K562 (cell line): ENCODE data around the gene SDR42E2. TPM values are rescaled to one million over a fixed set of nuclear protein-coding genes. Genes with fewer than 3 reads are reported as not detected.

Experiments used
- ATAC-seq: fragments of 200-7000 bp; cut with Tn5 transposase; 3 replicates; pipeline ENCODE4 v1.9.1; 2020; ENCODE audit warnings: moderate library complexity
- BruUV-seq: library from RNA; stranded (reverse); fragments of 400-500 nt; replicated peaks from 2 replicates; lab custom pipeline; 2021; lab: Mats Ljungman, UMichigan
- CTCF ChIA-PET: fragments of 300-600 bp; formaldehyde crosslinking; extraction: SDS; loops from one replicate; lab custom pipeline; 2021; ENCODE audit warnings: low intra/inter-chr PET ratio; lab: Yijun Ruan, JAX
- POLR2A ChIA-PET: fragments of 300-600, 350-650 bp; sonication (Branson Sonifier 250); formaldehyde crosslinking; extraction: SDS; loops from one replicate; lab custom pipeline; 2021; ENCODE audit warnings: antibody characterized with exemption, inconsistent platforms; lab: Yijun Ruan, JAX
- DNase-seq, 4 experiments: peaks; one replicate each; pipeline versions ENCODE4 v3.0.0 to v3.0.0-alpha.2; 2011 to 2018; ENCODE audit warnings: low spot score in 3 of 4, mixed read lengths in 3 of 4; ENCODE audit errors: extremely low read depth in 1 of 4
- FAIRE-seq: peaks from 2 replicates; lab custom pipeline; 2011; peaks lifted over from hg19 to GRCh38; lab: Jason Lieb, UNC
- H2AFZ ChIP-seq: 2 replicates; pipeline ENCODE4 v1.6.0; 2011; ENCODE audit warnings: low read depth, low read length, control low read depth, inconsistent platforms
- H3K27ac ChIP-seq: fragments of 200-600 bp; 3 replicates; pipeline ENCODE4 v1.8.0; 2011; ENCODE audit warnings: low read depth, mild to moderate bottlenecking, control low read depth, inconsistent platforms, low read length, moderate library complexity, mixed read lengths; ENCODE audit errors: extremely low read depth
- H3K27me3 ChIP-seq, 2 experiments: fragments of 300-600 bp in 1 of 2; 2 replicates in 1 of 2; 3 replicates in 1 of 2; pipeline versions ENCODE4 v1.6.0 to v1.8.0; 2011; ENCODE audit warnings: inconsistent platforms in 2 of 2, low read length in 2 of 2, mild to moderate bottlenecking in 1 of 2, mixed read lengths in 1 of 2, moderate library complexity in 1 of 2; ENCODE audit not compliant: control insufficient read depth in 2 of 2, insufficient read depth in 2 of 2
- H3K36me3 ChIP-seq: fragments of 300-600 bp; 3 replicates; pipeline ENCODE4 v1.8.0; 2011; ENCODE audit warnings: mild to moderate bottlenecking, low read length, inconsistent platforms; ENCODE audit not compliant: control insufficient read depth, insufficient read depth
- H3K4me1 ChIP-seq, 2 experiments: fragments of 200-600 bp in 1 of 2; replicated peaks in 1 of 2; 2 replicates in 1 of 2; 3 replicates in 1 of 2; pipeline versions ENCODE4 v1.5.1 to v1.8.0; 2011; ENCODE audit warnings: inconsistent platforms in 2 of 2, low read length in 2 of 2, mild to moderate bottlenecking in 1 of 2, mixed read lengths in 1 of 2, moderate library complexity in 1 of 2; ENCODE audit not compliant: control insufficient read depth in 2 of 2, insufficient read depth in 2 of 2
- H3K4me2 ChIP-seq: 2 replicates; pipeline ENCODE4 v1.6.1; 2011; ENCODE audit warnings: low read length, control low read depth, inconsistent platforms, mixed read lengths; ENCODE audit not compliant: insufficient read depth
- H3K4me3 ChIP-seq: fragments of 200-600 bp; sonication (generic), shearing (Covaris generic); 2 replicates; pipeline ENCODE4 v1.5.1; 2016; ENCODE audit warnings: control low read depth, inconsistent platforms
- H3K79me2 ChIP-seq: fragments of 200-600 bp; 3 replicates; pipeline ENCODE4 v1.8.0; 2011; ENCODE audit warnings: low read length, inconsistent platforms; ENCODE audit not compliant: control insufficient read depth, insufficient read depth
- H3K9ac ChIP-seq, 2 experiments: 2 replicates each; pipeline versions ENCODE4 v1.6.0 to v1.6.1; 2011; ENCODE audit warnings: low read depth in 2 of 2, low read length in 2 of 2, control low read depth in 1 of 2, inconsistent platforms in 1 of 2, mild to moderate bottlenecking in 1 of 2, mixed read lengths in 1 of 2; ENCODE audit not compliant: insufficient read depth in 1 of 2
- H3K9me1 ChIP-seq: one replicate; pipeline ENCODE4 v1.6.0; 2011; ENCODE audit warnings: inconsistent platforms, mild to moderate bottlenecking, low read length, moderate library complexity; ENCODE audit not compliant: control insufficient read depth, insufficient read depth
- H3K9me3 ChIP-seq: replicated peaks from 2 replicates; pipeline ENCODE4 v1.5.1; 2011; ENCODE audit warnings: low read depth, low read length, inconsistent platforms; ENCODE audit not compliant: control insufficient read depth, insufficient read depth
- H4K20me1 ChIP-seq: replicated peaks from 2 replicates; pipeline ENCODE4 v1.6.1; 2011; ENCODE audit warnings: low read length, inconsistent platforms, mixed read lengths; ENCODE audit not compliant: control insufficient read depth, insufficient read depth
- CBFA2T2 ChIP-seq: fragments of 450-650 bp; conservative IDR thresholded peaks from 2 replicates; pipeline ENCODE4 v1.6.1; 2017; ENCODE audit warnings: mild to moderate bottlenecking
- PRDM10 ChIP-seq: fragments of 450-650 bp; IDR thresholded peaks from 2 replicates; pipeline ENCODE4 v1.6.1; 2018; ENCODE audit not compliant: partially characterized antibody
- SIX5 ChIP-seq, 2 experiments: IDR thresholded peaks; 2 replicates each; pipeline ENCODE4 v1.6.1; 2011; ENCODE audit warnings: low read length in 2 of 2, borderline replicate concordance in 1 of 2, low read depth in 1 of 2, mild to moderate bottlenecking in 1 of 2, moderate library complexity in 1 of 2; ENCODE audit not compliant: insufficient read depth in 1 of 2
- SNRNP70 ChIP-seq: fragments of 200-400 bp; formaldehyde crosslinking; optimal IDR thresholded peaks from 2 replicates; pipeline ENCODE3; 2017; ENCODE audit warnings: low read depth, low read length
- TAF9B ChIP-seq: fragments of 450-650 bp; IDR thresholded peaks from 2 replicates; pipeline ENCODE4 v1.6.1; 2018; ENCODE audit warnings: mild to moderate bottlenecking; ENCODE audit not compliant: partially characterized antibody
- TARDBP ChIP-seq: fragments of 450-650 bp; IDR thresholded peaks from 2 replicates; pipeline ENCODE4 v1.6.1; 2016
- TRIM28 ChIP-seq: fragments of 450-650 bp; IDR thresholded peaks from 2 replicates; pipeline ENCODE4 v1.6.1; 2017
- VEZF1 ChIP-seq: fragments of 200-800 bp; sonication (Bioruptor generic); IDR thresholded peaks from 2 replicates; pipeline ENCODE4 v1.6.1; 2017; ENCODE audit warnings: missing genetic modification characterization, missing compliant biosample characterization
- YBX1 ChIP-seq: fragments of 450-650 bp; IDR thresholded peaks from 2 replicates; pipeline ENCODE4 v1.7.1; 2016; ENCODE audit warnings: mild to moderate bottlenecking
- ZC3H4 ChIP-seq: sonication (generic); formaldehyde crosslinking; IDR thresholded peaks from 2 replicates; pipeline ENCODE4 v1.9.0; 2021; ENCODE audit warnings: missing genetic modification reagents, borderline replicate concordance
- ZNF121 ChIP-seq: sonication (generic); formaldehyde crosslinking; conservative IDR thresholded peaks from 2 replicates; pipeline ENCODE4 v1.8.0; 2022; ENCODE audit warnings: missing genetic modification reagents
- ZNF165 ChIP-seq: fragments of 250-450 bp; sonication (Bioruptor Pico); IDR thresholded peaks from 2 replicates; pipeline ENCODE4 v1.4.0; 2020; ENCODE audit warnings: borderline replicate concordance
- ZNF778 ChIP-seq: fragments of 450-650 bp; formaldehyde crosslinking; IDR thresholded peaks from 2 replicates; pipeline ENCODE4 v1.4.0; 2020; ENCODE audit warnings: mild to moderate bottlenecking, moderate library complexity
- WGBS: fragments of 100-300 bp; shearing (Covaris generic); methylation state at CpG from one replicate; pipeline ENCODE4 v1.1.6; 2016; ENCODE audit warnings: low coverage, mixed read lengths; ENCODE audit not compliant: insufficient coverage; ENCODE audit errors: missing lambda C conversion rate; 5-methylcytosine and 5-hydroxymethylcytosine counted together
- in situ Hi-C: fragments of 300-500 bp; cut with MboI; formaldehyde crosslinking; loops from 4 replicates; pipeline ENCODE4 v1.15.0; 2018; ENCODE audit warnings: inconsistent platforms, mixed read lengths
- intact Hi-C: fragments of 100-400 bp; cut with micrococcal nuclease; formaldehyde crosslinking; loops from 2 replicates; pipeline ENCODE4 v1.14.2; 2022
- polyA plus RNA-seq, 8 experiments: library from polyadenylated mRNA; depleted of rRNA in 4 of 8; stranded (reverse) in 5 of 8; unstranded in 3 of 8; fragments of >200 nt; fragmentation: Nextera tagmentation in 2 of 8; fragmentation: Illumina TruSeq in 1 of 8; extraction: Ambion mirVana in 2 of 8; extraction: Trizol in 1 of 8; gene quantifications; 2 replicates each; pipeline versions ENCODE4 v1.2.1 to v1.2.3, GENCODE V29; 2011 to 2014; ENCODE audit warnings: inconsistent platforms in 1 of 8, missing spikeins in 1 of 8
- total RNA-seq, 7 experiments: library from RNA; depleted of rRNA in 6 of 7; stranded (reverse); fragments of >200 nt in 6 of 7; fragmentation: Illumina TruSeq in 2 of 7; extraction: Trizol in 2 of 7; gene quantifications; 2 replicates each; pipeline versions ENCODE4 v1.2.1 to v1.2.3, GENCODE V29; 2011 to 2021; ENCODE audit warnings: low replicate concordance in 1 of 7

Gene SDR42E2
- total and polyA plus RNA-seq, 9 of the 15 experiments (the other 6 are each of a cell fraction or from before 2014, with no cell fraction given), result 0.03 to 0.07 (median 0.04) TPM; not detected in 4

DNA sequence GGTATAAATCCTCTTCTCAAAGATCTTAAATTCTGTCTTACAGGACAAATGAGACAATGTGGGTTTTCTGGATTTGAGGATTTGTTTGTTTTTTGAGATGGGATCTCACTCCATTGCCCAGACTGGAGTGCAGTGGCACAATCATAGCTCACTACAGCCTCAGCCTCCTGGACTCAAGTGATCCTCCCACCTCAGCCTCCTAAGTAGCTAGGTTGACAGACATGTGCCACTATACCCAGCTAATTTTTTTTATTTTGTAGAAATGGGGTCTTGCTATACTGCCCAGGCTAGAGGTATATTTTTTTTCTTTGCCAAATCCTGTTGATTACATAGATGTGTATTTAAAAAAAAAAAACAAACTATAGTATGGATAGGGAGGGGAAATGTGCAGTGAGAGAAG lies 31.8 kb upstream of the SDR42E2 start:
- intact Hi-C loops, result no loop called here
- CTCF ChIA-PET, result no interaction called here
- Histone ChIP-seq H3K4me3 (no peak overlapping the region), H4K20me1 (no peaks in the 10 kb centered on the region; the same call in 1 of the 2 replicates), H3K9ac (no peak overlapping the region), H3K36me3 (no peaks in the 10 kb centered on the region), H3K9me3 (no peaks in the 10 kb centered on the region), H3K9me1 (no peaks in the 10 kb centered on the region), H3K27me3 (peaks cover 36 to 42% of the 10 kb centered on the region in 2 experiments), H3K27ac (no peak overlapping the region), H3K79me2 (no peaks in the 10 kb centered on the region), H3K4me2 (no peak overlapping the region), H3K4me1 (no peaks in the 10 kb centered on the region), H2AFZ (no peak overlapping the region)
- TF ChIP-seq ZNF165 (CRISPR knock-in tag) (no peak), SNRNP70 (no peak), CBFA2T2 (no peak), ZNF121 (CRISPR knock-in tag) (peak; percentile 80), TARDBP (no peak), TAF9B (no peak), ZC3H4 (no peak)
- ATAC-seq, result no peak
- DNase-seq, result no peak
- POLR2A ChIA-PET, result no interaction called here
- FAIRE-seq, result no peak
- BruUV-seq, result no TSS peak
- in situ Hi-C loops, result no loop called here

DNA sequence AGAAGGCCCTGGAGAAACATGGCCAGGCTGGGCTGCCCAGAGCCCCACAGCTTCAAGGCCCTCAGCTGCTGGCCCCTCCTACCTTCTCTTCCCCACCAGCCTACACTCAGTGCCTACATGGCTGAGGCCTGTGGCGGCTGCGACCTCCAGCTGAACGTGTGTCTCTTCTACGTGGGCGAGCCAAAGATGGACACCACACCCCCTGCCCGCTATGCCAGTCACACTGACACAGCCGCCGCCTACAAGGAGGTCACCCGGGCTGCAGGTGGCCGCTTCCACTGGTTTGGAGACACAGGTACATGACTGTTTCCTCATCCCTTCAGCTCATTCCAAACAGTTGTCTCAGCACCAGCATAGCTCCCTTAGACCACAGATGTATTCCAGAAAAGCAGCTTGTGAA lies 29.5 kb upstream of the SDR42E2 start:
- Histone ChIP-seq H3K9me3 (no peaks in the 10 kb centered on the region), H3K4me1 (no peaks in the 10 kb centered on the region), H3K79me2 (no peaks in the 10 kb centered on the region), H3K36me3 (no peaks in the 10 kb centered on the region), H3K4me3 (no peak overlapping the region), H3K9ac (0 out of 4 replicates have a peak overlapping the region, but pooled peaks of 1 of the 2 experiments have one; percentile 13), H3K27me3 (peaks cover 43 to 50% of the 10 kb centered on the region in 2 experiments), H2AFZ (no peak overlapping the region), H3K9me1 (no peaks in the 10 kb centered on the region), H4K20me1 (no peaks in the 10 kb centered on the region; the same call in 1 of the 2 replicates), H3K4me2 (no peak overlapping the region), H3K27ac (no peak overlapping the region)
- in situ Hi-C loops, result no loop called here
- BruUV-seq, result no TSS peak
- DNase-seq, result no peak
- intact Hi-C loops, result no loop called here
- ATAC-seq, result no peak
- POLR2A ChIA-PET, result interaction anchor here (0.6 to 1.5 kb wide), 2 partner anchors 9 to 12 kb away, joined by 3 to 5 read pairs; no protein-coding TSS in a partner anchor
- 2% methylated on average over 10 of the region's 10 CpGs for WGBS
- FAIRE-seq, result no peak
- CTCF ChIA-PET, result no interaction called here
- TF ChIP-seq TRIM28 (no peak), VEZF1 (no peak), YBX1 (no peak), ZNF778 (CRISPR knock-in tag) (no peak), SIX5 (IDR thresholded peaks at IDR 0.05; ENCODE audit: borderline replicate concordance in 1 of 2, insufficient read depth in 1 of 2, low read depth in 1 of 2, low read length in 2 of 2) (no peak), PRDM10 (no peak)
